HepG2 (cell line): ENCODE results near the gene PLD2. TPM values are rescaled to one million over a fixed set of nuclear protein-coding genes. Genes with fewer than 3 reads are reported as not detected.

ENCODE experiments used
- ADNP ChIP-seq: sonication (generic); formaldehyde crosslinking; IDR thresholded peaks from 2 replicates; pipeline ENCODE4 v1.4.0; 2020; ENCODE audit warnings: missing genetic modification reagents
- CENPX ChIP-seq: sonication (generic); formaldehyde crosslinking; IDR thresholded peaks from 2 replicates; pipeline ENCODE4 v1.9.0; 2021; ENCODE audit warnings: mild to moderate bottlenecking, missing genetic modification reagents, moderate library complexity
- CHD4 ChIP-seq: fragments of 200-600 bp; sonication (generic); IDR thresholded peaks from 2 replicates; pipeline ENCODE4 v1.7.0; 2017; ENCODE audit warnings: mild to moderate bottlenecking, low read length, borderline replicate concordance
- DMAP1 ChIP-seq: IDR thresholded peaks from 2 replicates; pipeline ENCODE4 v1.6.1; 2016
- DNMT1 ChIP-seq: sonication (generic); formaldehyde crosslinking; IDR thresholded peaks from 2 replicates; pipeline ENCODE4 v1.5.1; 2020; ENCODE audit warnings: mild to moderate bottlenecking, missing genetic modification reagents
- FOXK2 ChIP-seq: fragments of 450-650 bp; IDR thresholded peaks from 2 replicates; pipeline ENCODE4 v1.6.1; 2016
- GATAD1 ChIP-seq: IDR thresholded peaks from 2 replicates; pipeline ENCODE4 v1.6.1; 2016; ENCODE audit warnings: missing genetic modification reagents, missing compliant biosample characterization
- HDAC1 ChIP-seq: sonication (generic); formaldehyde crosslinking; IDR thresholded peaks from 2 replicates; pipeline ENCODE4 v1.5.1; 2020; ENCODE audit warnings: mild to moderate bottlenecking, missing genetic modification reagents
- HNF4A ChIP-seq: sonication (generic); formaldehyde crosslinking; IDR thresholded peaks from 2 replicates; pipeline ENCODE4 v1.4.0; 2020; ENCODE audit warnings: missing genetic modification reagents
- PAF1 ChIP-seq: IDR thresholded peaks from 2 replicates; pipeline ENCODE4 v1.6.1; 2016; ENCODE audit warnings: missing genetic modification reagents, missing compliant biosample characterization
- PHF8 ChIP-seq: sonication (generic); formaldehyde crosslinking; IDR thresholded peaks from 2 replicates; pipeline ENCODE4 v1.5.0; 2020; ENCODE audit warnings: missing genetic modification reagents
- REL ChIP-seq: sonication (generic); formaldehyde crosslinking; conservative IDR thresholded peaks from 2 replicates; pipeline ENCODE4 v1.8.0; 2022; ENCODE audit warnings: mild to moderate bottlenecking, missing genetic modification reagents, moderate library complexity
- RORA ChIP-seq: sonication (generic); formaldehyde crosslinking; IDR thresholded peaks from 2 replicates; pipeline ENCODE4 v1.5.0; 2020; ENCODE audit warnings: mild to moderate bottlenecking, missing genetic modification reagents, moderate library complexity
- SKI ChIP-seq: fragments of 450-650 bp; IDR thresholded peaks from one replicate; pipeline ENCODE4 v1.6.1; 2018; ENCODE audit warnings: mild to moderate bottlenecking; ENCODE audit not compliant: partially characterized antibody
- SOX13 ChIP-seq, 3 experiments: fragments of 450-650 bp in 1 of 3; sonication (generic) in 1 of 3; formaldehyde crosslinking in 1 of 3; IDR thresholded peaks in 2 of 3; conservative IDR thresholded peaks in 1 of 3; 2 replicates each; pipeline versions ENCODE4 v1.5.0 to v1.6.1; 2016 to 2020; ENCODE audit warnings: antibody characterized with exemption in 1 of 3, mild to moderate bottlenecking in 1 of 3, missing compliant biosample characterization in 1 of 3, missing genetic modification reagents in 1 of 3, moderate library complexity in 1 of 3
- SOX6 ChIP-seq, 2 experiments: fragments of 450-650 bp in 1 of 2; sonication (generic) in 1 of 2; formaldehyde crosslinking in 1 of 2; IDR thresholded peaks; 2 replicates each; pipeline versions ENCODE4 v1.4.0 to v1.6.1; 2017 to 2020; ENCODE audit warnings: antibody characterized with exemption in 1 of 2, mild to moderate bottlenecking in 1 of 2, missing genetic modification reagents in 1 of 2
- TCF7 ChIP-seq: sonication (generic); IDR thresholded peaks from 2 replicates; pipeline ENCODE4 v1.6.1; 2016; ENCODE audit warnings: antibody characterized with exemption, low read depth
- ZC3H13 ChIP-seq: sonication (generic); formaldehyde crosslinking; IDR thresholded peaks from 2 replicates; pipeline ENCODE4 v1.8.1; 2023; ENCODE audit warnings: mild to moderate bottlenecking, missing genetic modification reagents, moderate library complexity
- ZFP36L2 ChIP-seq: sonication (generic); formaldehyde crosslinking; IDR thresholded peaks from 2 replicates; pipeline ENCODE4 v1.4.0; 2020; ENCODE audit warnings: missing genetic modification reagents
- ZNF136 ChIP-seq: sonication (generic); formaldehyde crosslinking; IDR thresholded peaks from 2 replicates; pipeline ENCODE4 v1.8.1; 2022; ENCODE audit warnings: low read depth, mild to moderate bottlenecking, moderate library complexity, missing genetic modification reagents
- ZNF224 ChIP-seq: sonication (generic); formaldehyde crosslinking; IDR thresholded peaks from 2 replicates; pipeline ENCODE4 v1.5.0; 2020; ENCODE audit warnings: mild to moderate bottlenecking, missing genetic modification reagents
- ZNF260 ChIP-seq: sonication (generic); formaldehyde crosslinking; IDR thresholded peaks from 2 replicates; pipeline ENCODE4 v1.4.0; 2020; ENCODE audit warnings: missing genetic modification reagents, low read depth, mild to moderate bottlenecking, borderline replicate concordance
- ZNF44 ChIP-seq: sonication (generic); formaldehyde crosslinking; IDR thresholded peaks from 2 replicates; pipeline ENCODE4 v1.5.1; 2020; ENCODE audit warnings: mild to moderate bottlenecking, missing genetic modification reagents
- ZNF674 ChIP-seq: sonication (generic); formaldehyde crosslinking; IDR thresholded peaks from 2 replicates; pipeline ENCODE4 v1.5.0; 2020; ENCODE audit warnings: low read depth, mild to moderate bottlenecking, missing genetic modification reagents
- ZNF780A ChIP-seq: sonication (generic); formaldehyde crosslinking; IDR thresholded peaks from 2 replicates; pipeline ENCODE4 v1.8.0; 2022; ENCODE audit warnings: mild to moderate bottlenecking, missing genetic modification reagents, moderate library complexity
- ZNF790 ChIP-seq: sonication (generic); formaldehyde crosslinking; IDR thresholded peaks from 2 replicates; pipeline ENCODE4 v1.8.0; 2022; ENCODE audit warnings: missing genetic modification reagents, mild to moderate bottlenecking, borderline replicate concordance
- ZSCAN29 ChIP-seq: sonication (generic); formaldehyde crosslinking; conservative IDR thresholded peaks from 2 replicates; pipeline ENCODE4 v1.4.0; 2020; ENCODE audit warnings: mild to moderate bottlenecking, missing genetic modification reagents
- ZUFSP ChIP-seq: sonication (generic); formaldehyde crosslinking; IDR thresholded peaks from 2 replicates; pipeline ENCODE4 v1.9.0; 2021; ENCODE audit warnings: missing genetic modification reagents, mild to moderate bottlenecking, borderline replicate concordance
- polyA plus RNA-seq, 8 experiments: library from polyadenylated mRNA; depleted of rRNA in 3 of 8; stranded (reverse) in 7 of 8; unstranded in 1 of 8; fragments of >200 nt; fragmentation: Illumina TruSeq in 4 of 8; extraction: Trizol in 4 of 8; gene quantifications; 2 replicates each; pipeline versions ENCODE4 v1.2.1 to v1.2.3, GENCODE V29; 2011 to 2016; ENCODE audit warnings: low read depth in 4 of 8, missing spikeins in 1 of 8, mixed read lengths in 1 of 8; ENCODE audit not compliant: insufficient read depth in 1 of 8
- total RNA-seq, 5 experiments: library from RNA; depleted of rRNA; stranded (reverse); fragments of >200 nt; fragmentation: Illumina TruSeq; extraction: Trizol; gene quantifications; 2 replicates each; pipeline ENCODE4 v1.2.3, GENCODE V29; 2016; ENCODE audit warnings: low read depth in 1 of 5
- TF ChIP-seq, protein P1 (sequence below): sonication (generic); formaldehyde crosslinking; IDR thresholded peaks from 2 replicates; pipeline ENCODE4 v1.8.0; 2022; ENCODE audit warnings: missing genetic modification reagents, low read depth, mild to moderate bottlenecking, borderline replicate concordance
- TF ChIP-seq, protein P2 (sequence below): sonication (generic); formaldehyde crosslinking; IDR thresholded peaks from 2 replicates; pipeline ENCODE4 v1.4.0; 2020; ENCODE audit warnings: missing genetic modification reagents

PLD2 gene
- total and polyA plus RNA-seq, 2 of the 13 experiments (the other 11 are each of a cell fraction or from before 2014, with no cell fraction given): 13.4 to 29.7 TPM

DNA sequence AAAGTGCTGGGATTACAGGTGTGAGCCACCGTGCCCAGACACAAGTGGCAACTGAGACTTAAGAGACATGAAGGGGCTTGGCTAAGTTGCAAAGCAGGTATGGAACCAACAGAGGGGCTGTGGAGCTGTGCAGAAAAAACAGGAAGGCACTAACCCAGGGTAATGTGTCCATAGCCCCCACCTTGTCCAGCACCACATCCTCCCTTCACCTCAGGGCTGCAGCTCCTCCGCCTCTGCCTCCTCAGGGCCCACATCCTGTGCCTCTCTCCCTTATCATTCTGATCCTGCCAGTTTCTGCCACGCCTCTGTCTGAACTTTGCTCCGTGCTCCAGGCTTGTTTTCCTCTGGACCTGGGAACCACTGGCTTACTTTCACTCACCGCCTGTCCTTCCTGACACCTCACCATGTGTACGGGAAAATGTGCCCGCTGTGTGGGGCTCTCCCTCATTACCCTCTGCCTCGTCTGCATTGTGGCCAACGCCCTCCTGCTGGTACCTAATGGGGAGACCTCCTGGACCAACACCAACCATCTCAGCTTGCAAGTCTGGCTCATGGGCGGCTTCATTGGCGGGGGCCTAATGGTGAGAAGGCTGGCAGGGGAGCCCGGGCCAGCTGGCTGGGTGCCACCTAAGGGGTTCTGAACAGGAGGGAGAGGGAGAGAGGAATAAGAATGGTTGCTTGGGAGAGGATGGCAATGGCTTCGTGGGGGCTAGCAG, 35.3 kb upstream of the PLD2 start, which contains the start of gene TM4SF5 (continued):
- TF ChIP-seq ZFP36L2 (CRISPR knock-in tag): peak; percentile 25; the same call in 1 of the 2 replicates
- no peak for TF ChIP-seq ZSCAN29 (CRISPR knock-in tag)
- no peak for TF ChIP-seq ZNF674 (CRISPR knock-in tag)
- peak; percentile 95 for TF ChIP-seq FOXK2
- TF ChIP-seq ZNF136 (CRISPR knock-in tag): no peak
- no peak for TF ChIP-seq SOX13 (IDR thresholded peaks at IDR 0.05)
- peak in 1 of 2 experiments; percentile 69; a peak in 2 of 4 replicates for TF ChIP-seq SOX13 (CRISPR knock-in tag; conservative IDR thresholded peaks at IDR 0.05 in 1 of 2, IDR thresholded peaks at IDR 0.05 in 1 of 2)
- TF ChIP-seq ZNF790 (CRISPR knock-in tag): no peak
- TF ChIP-seq DNMT1 (CRISPR knock-in tag): no peak
- TF ChIP-seq CHD4: no peak
- 0 out of 2 replicates have a peak, but pooled peaks have one; percentile 54 for TF ChIP-seq PAF1
- TF ChIP-seq HNF4A (CRISPR knock-in tag): peak; percentile 98
- no peak for TF ChIP-seq ADNP (CRISPR knock-in tag)
- TF ChIP-seq ZC3H13: no peak
- TF ChIP-seq CENPX (CRISPR knock-in tag): no peak
- no peak for TF ChIP-seq ZUFSP
- no peak for TF ChIP-seq ZNF44
- no peak for TF ChIP-seq REL (CRISPR knock-in tag)
- TF ChIP-seq ZNF260 (CRISPR knock-in tag): no peak
- no peak for TF ChIP-seq SOX6 (IDR thresholded peaks at IDR 0.05)
- TF ChIP-seq SOX6 (CRISPR knock-in tag; IDR thresholded peaks at IDR 0.05): peak; percentile 87
- TF ChIP-seq, protein P1, sequence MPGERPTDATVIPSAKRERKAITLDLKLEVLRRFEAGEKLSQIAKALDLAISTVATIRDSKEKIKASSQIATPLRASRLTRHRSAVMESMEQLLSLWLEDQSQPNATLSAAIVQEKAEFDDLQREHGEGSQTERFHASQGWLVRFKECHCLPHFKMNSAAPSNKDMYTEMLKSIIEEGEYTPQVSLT (CRISPR knock-in tag): no peak
- TF ChIP-seq HDAC1: peak; percentile 95
- TF ChIP-seq, protein P2, sequence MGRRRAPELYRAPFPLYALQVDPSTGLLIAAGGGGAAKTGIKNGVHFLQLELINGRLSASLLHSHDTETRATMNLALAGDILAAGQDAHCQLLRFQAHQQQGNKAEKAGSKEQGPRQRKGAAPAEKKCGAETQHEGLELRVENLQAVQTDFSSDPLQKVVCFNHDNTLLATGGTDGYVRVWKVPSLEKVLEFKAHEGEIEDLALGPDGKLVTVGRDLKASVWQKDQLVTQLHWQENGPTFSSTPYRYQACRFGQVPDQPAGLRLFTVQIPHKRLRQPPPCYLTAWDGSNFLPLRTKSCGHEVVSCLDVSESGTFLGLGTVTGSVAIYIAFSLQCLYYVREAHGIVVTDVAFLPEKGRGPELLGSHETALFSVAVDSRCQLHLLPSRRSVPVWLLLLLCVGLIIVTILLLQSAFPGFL (CRISPR knock-in tag): no peak
- peak; percentile 65 for TF ChIP-seq PHF8
- TF ChIP-seq GATAD1 (CRISPR knock-in tag): peak; percentile 73
- peak; percentile 17; the same call in 1 of the 2 replicates for TF ChIP-seq ZNF224 (CRISPR knock-in tag)
- no peak for TF ChIP-seq RORA
- peak; percentile 89 for TF ChIP-seq DMAP1 (CRISPR knock-in tag)
- TF ChIP-seq TCF7: no peak
- no peak for TF ChIP-seq SKI
- no peak for TF ChIP-seq ZNF780A (CRISPR knock-in tag)
